Iris pigment epithelial cell (primary cell): ENCODE measurements around the gene EIF4G3.

ENCODE experiments used
- DNase-seq: peaks from one replicate; pipeline ENCODE4 v3.0.0-alpha.2; 2011; ENCODE audit warnings: low read depth

Gene EIF4G3

DNA sequence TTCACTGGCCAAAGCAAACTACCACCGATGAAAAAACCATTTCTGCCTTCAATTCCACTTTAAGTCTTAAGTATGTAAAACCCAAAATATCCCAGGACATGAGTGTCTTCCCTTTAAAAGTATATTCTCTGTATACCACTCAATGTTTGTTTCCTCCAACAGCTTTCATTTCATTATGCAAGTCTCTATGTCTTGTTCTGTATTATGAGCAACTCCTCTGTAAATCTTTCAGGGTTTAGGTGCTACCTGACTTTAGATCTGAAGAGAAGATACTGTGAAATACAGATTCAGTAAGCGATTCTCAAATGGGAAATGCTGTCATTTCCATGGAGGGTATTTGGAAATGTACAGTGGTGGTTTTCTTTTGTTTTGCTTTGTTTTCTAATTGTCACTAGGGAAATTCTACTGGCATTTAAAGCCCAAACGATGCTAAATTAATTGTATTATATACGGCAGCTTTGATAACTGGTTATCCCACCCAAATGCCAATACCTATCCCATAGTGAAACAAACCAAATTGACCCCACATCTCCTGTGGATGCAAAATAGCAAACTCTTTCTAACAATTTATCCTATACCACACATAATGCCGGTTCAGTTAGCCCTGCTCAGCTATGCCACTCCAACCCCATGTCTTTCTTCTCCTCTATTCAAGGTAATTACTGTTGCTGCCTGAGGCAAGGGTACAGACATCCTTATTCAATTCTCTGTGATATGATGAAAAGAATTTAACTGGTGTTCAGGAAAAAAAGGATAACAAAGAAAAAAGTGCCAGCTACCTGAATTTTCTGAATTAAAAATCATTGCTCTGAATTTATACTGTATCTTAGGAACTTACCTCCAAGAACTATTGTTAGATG is 182.8 kb downstream of the EIF4G3 start:
- DNase-seq = no peak

DNA sequence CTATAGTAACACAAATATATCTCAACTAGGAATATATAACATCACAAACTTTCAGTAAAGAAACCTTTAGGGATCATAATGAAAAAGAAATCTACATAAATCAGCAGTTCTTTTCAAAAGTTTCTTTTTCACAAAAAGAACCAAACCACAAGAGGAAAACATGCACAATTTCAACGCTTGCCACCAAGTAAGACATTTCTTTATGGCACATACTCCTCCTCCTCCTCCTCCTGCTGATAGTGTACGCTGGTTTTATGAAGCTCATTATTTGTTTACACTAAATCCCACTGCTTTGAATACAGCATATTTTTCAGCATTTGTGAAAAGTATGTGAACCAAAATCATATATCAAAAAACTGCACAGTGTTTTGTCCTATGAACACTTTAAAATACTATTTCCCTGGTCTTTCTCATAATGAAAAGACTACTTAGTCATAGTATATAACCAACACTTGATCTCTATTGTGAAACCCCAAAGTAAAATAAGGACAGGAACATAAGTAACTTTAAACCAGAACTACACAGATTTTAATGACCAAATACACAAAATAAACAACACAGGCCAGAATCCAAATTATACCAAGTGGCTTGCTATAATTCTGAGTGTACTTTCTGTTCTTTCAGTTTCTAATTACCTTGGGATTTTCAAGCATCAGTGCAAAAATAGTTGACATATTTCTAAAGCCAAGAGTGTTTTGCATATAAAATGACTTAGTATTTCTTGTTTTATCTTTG is 184.2 kb downstream of the EIF4G3 start:
- DNase-seq = peak; percentile 70

DNA sequence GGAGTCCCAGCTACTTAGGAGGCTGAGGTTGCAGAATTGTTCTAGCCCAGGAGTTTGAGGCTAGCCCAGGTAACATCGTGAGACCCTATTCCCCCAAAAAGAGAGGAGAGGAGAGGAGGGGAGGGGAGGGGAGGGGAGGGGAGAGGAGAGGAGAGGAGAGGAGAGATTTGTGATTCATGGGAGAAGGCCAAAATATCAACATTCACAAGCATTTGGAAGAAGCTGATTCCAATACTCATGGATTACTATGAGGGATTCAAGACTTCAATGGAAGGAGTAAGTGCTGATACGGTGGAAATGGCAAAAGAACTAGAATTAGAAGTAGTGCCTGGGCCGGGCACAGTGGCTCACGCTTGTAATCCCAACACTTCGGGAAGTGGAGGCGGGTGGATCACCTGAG is 187.8 kb downstream of the EIF4G3 start:
- DNase-seq = no peak

DNA sequence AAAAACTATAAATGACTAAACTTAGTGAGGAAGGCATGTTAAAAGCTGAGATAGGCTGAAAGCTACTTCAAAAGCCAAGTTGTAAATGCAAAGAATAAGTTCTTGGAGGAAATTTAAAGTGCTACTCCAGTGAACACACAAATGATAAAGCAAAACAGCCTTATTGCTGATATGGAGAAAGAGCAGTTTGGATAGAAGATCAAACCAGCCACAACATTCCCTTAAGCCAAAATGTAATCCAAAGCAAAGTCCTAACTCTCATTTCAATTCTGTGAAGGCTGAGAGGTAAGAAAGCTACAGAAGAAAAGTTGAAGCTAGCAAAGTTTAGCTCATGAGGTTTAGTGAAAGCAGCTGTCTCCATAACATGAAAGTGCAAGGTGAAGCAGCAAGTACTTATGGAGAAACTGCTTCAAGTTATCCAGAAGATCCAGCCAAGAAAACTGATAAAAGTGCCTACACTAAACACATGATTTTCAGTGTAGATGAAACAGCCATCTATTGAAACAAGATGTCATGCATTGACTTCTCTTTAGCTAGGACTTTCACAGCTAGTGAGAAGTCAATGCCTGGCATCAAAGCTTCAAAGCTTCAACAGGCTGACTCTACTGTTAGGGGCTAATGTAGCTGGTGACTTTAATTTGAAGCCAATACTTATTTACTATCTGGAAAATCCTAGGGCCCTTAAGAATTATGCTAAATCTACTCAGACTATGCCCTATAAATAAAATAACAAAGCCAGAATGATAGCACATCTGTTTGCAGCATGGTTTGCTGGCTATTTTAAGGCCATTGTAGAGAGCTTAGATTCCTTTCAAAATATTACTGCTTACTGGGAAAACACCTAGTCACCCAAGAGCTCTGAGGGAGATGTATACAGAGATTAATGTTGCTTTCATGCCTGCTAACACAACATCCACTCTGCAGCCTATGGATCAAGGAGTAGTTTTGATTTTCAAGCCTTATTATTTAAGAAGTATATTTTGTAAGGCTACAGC is 188.6 kb downstream of the EIF4G3 start:
- peak; percentile 49 for DNase-seq

DNA sequence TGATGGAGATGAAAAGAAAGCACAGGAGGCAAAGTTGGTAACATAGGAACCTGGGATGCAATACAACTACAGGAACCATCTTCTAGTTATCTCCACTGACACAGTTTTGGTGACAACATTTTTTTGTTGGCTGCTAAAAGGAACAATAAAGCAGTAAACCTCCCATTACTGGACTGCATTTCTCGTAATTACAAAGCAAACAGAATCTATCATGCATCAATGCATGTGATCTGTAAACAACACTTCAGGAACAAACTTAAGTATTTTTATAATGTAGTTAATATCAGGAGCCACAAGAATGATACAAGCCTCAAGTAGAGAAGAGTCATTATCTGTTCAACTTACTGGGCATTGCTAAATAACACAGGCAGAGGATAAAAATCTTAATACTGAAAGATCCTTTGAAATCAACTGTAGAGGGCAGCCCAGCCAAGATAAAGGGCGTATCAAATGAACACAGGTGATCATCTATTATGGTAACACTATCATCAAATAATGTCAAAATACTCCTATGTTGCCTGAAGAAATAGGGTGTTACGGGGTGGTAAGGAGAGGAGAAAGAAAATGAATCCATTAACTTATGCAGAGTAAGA is 193.3 kb downstream of the EIF4G3 start:
- no peak for DNase-seq

DNA sequence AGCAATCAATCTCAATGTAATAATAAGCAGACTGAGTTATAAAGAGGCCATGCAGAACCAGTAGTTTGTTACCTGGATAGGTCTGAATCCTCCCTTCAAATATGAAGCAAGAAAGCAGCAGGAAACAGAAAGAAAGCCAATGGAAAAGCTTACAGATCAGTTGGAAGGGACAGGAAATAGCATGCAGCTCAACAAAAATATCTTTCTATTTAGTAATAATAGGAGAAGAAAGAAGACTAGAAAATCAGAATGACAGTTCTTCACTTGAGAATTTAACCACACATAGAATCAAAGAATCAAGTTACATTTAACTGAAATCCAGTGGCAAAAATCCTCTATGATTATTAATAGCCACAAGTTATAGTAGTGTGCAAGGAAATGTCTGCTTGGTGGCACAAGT is 194.4 kb downstream of the EIF4G3 start:
- peak; percentile 66 for DNase-seq

DNA sequence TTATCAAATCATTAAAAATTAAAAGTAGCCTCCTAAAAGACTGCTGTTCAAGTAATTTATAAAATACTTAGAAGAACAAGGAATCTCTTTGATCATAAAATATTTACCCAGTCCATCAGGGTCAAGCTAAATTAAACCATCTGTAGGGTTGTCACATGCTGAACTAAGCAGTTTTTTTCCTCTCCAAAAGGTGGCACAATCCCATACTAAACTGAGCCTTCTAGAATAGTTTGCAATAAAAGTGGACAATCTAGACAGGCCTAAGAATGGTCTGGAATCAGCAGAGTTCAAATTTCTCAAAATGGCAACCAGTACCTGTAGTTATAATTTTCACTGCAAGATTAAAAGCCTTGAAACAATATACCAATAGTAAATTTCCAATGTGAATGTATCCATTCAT is 194.8 kb downstream of the EIF4G3 start:
- DNase-seq = peak; percentile 20

DNA sequence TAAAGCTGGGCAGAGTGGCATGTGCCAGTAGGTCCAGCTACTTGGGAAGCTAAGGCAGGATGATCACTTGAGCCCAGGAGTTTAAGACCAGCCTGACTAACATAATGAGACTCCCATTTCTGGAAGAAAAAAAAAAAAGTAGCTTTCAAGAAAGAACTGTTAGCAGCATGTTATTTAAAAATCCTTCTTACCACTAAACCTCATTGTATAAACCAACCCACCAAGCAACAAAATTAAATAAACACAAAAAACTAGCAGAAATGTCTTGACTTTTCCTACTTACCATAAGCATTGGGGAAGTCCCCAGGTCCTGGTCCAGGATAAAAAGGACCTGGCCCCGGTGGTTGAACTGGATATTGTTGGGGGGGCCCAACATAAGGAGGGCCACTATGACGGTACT is 196.6 kb downstream of the EIF4G3 start:
- no peak for DNase-seq

DNA sequence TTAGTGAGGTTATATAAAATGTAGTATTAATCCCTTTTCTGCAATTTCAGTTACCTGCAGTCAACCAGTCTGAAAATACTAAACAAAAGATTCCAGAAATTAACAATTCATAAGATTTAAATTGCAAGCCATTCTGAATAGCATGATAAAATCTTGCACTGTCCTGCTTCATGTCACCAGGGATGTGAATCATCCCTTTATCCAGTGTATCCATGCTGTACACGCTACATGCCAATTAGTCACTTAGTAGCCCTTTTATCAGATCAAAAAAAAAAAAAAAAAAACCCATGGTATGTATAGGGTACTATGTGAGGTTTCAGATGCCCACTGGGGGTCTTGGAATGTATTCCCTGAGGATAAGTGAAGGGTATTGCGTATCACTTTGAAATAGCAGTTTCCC is 198.3 kb downstream of the EIF4G3 start:
- no peak for DNase-seq

DNA sequence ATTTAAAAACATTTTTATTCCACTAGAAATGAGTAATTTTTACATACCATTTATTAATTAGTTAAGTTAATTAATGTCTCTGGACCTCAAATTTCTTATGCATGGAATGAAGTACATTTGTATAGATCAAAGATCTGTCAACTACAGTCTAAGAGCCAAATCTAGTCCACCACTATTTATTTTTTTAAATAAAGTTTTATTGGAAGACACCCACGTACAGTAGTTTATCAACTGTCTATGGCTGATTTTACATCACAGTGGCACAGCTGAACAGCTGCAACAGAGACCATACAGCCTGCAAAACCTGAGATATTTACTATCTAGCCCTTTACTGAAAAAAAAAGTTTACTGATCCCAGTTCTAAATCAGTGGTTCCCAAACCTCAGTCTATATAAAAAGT is 201.0 kb downstream of the EIF4G3 start:
- no peak for DNase-seq

DNA sequence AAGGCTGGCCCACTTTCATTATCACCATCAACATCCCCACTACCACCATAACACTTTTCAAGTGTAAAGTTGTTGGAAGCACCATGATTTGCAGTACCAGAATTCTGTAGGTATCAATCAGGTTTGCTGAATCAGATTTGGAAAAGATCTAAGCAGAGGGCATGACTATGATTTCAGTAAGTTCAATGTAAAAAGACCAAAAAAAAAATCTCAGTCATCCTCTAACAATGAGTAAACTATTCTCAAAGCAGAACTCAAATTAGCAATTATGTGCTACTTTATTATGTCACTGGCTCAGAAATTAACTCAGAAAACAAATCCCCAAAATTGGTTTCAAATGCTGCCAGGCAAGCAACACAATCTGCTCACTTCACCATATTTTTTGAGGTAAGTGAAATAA is 201.7 kb downstream of the EIF4G3 start:
- no peak for DNase-seq

DNA sequence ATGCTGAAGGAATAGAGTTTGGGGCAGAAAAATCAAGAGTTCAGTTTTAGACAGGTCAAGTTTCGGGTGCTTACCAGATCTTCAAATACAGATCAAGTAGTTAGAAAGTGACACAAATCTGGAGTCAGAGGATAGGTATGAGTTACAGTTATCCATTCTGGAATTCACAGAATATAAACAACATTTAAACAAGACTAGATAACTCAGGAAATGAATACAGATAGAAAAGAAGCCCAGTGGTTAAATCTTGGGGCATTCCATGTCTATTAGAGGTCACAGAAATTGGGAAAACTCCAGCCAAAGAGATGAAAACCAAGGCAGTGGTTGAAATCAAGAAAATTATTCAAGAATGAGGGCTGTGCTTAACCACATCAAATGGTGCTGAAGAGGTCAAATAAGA is 202.6 kb downstream of the EIF4G3 start:
- DNase-seq = peak; percentile 44

DNA sequence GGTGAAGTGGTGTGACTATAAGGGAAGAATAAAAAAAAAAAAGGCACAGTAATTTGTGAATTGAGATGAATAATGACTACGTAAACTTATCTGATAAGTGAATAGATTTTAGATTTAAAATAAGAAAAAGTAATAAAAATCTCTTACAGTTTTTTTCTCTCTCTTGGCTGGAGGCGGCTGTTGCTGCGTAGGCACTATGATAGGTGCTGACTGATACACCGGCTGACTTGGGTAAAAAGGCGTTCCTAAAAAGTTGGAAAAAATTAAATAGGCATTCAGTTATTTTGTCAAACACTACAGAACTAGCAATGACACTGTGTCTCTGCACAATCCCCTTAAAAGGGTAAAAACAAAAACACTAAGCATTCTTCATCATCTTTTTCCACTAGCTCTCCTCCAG is 203.8 kb downstream of the EIF4G3 start:
- no peak for DNase-seq

DNA sequence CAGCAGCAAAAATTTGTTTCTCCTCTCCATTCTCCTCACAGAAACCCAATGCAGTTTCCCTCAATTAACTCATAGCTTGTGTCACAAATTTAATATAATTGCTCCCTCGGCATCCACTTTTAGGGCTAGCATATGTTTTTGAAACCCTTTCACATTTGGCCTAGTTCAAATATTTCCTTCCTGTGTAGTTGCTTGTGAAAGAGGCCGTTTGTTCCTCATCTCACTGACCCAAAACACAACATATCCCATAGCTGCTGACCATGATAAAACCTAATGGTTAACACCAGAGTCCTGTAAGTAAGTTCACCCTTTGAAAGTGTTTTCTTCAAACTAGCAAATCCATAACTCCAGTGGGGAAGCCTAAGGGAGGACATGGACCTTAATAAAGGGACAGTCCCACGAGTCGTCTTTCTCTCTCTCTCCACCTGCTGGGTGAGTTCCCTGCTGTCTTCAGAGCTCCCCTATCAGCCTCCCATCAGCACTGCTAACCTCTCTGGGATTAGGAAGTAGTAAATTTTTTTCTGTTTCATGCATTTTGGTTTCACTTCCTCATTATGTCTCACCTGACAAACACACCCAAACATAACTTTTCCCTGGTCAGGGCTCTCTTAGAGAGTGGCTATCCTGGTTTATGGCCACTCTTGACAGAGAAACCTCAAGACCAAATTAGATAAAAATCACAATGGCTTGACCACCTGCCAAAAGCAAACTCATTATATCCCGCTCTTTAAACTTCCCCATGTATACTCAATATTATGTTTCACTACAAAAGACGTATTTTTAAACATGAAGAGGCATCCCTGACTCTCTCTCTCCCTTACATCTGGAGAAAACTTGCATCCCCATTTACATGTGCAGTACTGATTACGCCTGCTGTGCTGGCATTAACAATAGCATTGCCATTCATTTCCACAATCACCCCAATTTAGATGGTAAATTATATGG is 211.9 kb downstream of the EIF4G3 start:
- no peak for DNase-seq

DNA sequence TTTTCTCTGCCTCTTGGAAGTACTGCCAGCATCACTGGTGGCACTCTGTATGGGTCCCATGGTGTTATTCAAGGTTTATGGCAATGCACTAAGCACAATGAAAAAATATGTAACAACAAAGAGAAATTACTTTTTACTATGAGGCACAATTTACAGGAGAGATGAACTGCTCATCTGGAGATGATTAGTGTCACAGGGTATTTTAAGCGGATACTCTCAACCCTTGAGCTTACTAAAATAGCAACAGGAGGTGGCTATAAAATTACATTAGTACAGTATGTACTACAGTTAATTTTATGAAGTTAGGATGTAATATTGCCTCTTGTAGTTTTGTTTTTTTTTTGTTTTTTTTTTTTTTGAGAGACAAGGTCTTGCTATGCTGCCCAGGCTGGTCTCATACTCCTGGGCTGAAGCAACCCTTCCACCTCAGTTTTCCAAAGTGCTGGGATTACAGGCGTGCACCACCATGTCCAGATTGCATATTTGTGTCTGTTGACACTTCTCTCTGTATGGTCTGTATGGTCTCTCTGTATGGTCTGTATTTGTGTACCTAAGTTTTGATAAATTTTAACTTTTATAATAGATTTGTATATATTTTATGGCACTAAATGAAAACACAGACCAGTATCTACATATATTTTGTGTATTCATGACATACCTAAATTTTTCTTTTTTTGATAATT is 214.0 kb downstream of the EIF4G3 start:
- DNase-seq = no peak

DNA sequence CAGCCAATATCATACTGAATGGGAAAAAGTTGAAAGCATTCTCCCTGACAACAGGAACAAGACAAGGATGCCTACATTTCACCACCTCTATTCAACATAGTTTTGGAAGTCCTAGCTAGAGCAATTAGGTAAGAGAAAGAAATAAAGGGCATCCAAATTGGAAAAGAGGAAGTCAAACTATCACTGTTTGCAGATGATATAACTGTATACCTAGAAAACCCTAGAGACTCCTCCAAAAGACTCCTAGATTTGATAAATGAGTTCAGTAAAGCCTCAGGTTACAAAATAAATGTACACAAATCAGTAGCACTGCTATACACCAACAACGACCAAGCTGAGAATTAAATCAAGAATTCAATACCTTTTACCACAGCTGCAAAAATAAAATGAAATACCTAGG is 218.3 kb downstream of the EIF4G3 start:
- no peak for DNase-seq

DNA sequence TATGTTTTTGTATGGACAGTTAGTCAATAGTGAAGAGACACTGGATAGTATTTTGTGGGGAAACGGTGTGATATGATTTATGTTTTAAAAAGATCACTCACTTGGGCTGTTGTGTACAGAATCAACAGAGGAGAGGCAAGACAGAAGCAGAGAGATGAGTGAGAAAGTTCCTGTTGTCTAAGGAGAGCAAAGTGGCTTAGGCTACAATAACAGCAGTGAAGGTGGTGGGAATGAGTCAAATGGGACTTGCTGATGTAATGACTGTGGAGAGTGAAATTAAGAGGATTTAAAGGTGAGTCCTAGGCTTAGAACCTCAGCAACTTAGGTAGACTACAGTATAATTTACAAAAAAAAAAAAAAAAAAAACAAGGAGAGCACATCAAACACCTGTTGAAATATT is 220.4 kb downstream of the EIF4G3 start:
- peak; percentile 16 for DNase-seq

DNA sequence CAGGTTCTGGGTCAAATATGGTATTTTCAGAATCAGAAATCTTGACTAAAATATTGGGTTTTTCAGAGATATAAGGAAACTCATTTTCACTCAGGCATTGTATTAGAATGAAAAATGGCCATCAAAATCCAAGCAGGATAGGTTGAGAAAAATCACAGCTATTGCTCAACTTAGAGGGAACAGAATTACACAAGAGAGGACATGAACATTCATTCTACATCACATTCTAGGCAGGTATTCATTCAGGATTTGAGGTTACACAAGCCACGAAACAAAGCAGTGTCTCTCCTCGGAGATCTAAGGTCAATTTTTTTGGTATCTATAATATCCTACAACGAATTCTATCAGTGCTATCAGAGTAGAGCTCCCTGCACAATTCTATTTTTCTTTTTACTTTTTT is 226.0 kb downstream of the EIF4G3 start:
- DNase-seq = peak; percentile 38

DNA sequence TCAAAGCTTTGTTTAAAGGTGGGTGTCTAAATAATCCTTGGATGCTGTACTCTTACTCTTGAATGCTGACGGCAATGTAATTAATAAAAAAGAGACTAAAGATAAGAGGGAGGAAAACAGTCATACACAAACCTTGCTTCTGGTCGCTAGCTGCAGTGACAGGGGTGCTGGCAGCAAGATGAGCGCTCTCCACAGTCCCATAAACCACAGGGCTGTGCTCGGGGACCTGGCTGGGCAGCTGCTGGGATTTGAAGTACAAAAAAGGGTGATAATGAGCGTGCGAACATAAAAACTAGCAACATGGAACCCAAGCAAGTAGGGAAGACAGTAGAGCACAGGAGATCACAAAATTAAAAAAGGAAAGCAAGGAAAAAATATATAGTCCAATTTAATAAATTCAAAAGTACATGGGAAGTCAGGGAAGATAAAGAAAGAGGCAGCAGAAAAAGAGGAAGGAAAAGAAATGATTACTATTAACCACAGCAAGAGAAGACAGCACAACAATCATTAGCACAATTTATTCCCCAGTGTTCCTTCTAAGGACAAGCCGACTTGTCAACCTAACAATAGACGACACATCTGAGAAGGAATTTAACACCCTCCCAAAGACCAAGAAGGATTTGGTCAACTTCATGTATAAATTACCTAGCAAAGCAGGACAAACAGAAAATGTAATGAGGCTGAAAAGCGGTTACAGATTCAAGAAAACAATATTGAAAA is 226.7 kb downstream of the EIF4G3 start:
- no peak for DNase-seq
